ENCODE results near the gene RHBDL1.

RHBDL1 gene

DNA sequence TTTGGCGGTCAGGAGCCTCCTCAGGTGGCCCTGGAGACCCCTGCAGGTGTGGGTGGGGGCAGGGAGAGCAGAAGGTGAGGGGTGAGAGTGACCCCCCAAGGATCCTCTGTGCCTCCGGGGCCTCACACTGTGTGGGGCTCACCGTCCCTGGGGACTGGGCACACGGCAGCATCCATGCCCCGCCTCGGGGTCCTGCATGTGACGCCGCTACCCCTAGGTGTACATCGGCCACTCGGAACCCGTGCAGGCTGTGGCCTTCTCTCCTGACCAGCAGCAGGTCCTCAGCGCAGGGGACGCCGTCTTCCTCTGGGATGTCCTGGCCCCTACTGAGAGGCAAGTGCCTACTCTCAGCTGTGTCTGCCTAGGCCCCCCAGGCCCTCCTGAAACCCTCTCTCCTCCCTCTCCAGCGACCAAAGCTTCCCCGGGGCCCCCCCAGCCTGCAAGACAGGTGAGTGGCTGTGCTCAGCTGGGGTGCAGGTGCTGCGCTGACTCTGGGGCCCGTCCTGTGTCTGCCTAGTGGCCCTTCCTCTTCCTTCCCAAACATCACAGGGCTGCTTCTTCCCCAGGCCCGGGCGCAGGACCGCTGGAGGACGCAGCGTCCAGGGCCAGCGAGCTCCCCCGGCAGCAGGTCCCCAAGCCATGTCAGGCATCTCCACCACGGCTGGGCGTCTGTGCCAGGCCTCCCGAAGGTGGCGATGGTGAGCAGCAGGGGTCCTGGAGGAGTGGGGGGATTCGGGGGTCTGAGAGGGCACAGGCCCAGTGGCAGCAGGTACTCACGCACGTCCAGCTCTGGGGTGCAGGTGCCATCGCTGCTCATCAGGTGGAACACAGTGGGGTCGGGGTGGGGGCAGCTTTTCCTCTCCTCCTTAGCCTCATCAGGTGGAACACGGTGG lies 16.5 kb upstream of the RHBDL1 start:
- no peak for DNase-seq

DNA sequence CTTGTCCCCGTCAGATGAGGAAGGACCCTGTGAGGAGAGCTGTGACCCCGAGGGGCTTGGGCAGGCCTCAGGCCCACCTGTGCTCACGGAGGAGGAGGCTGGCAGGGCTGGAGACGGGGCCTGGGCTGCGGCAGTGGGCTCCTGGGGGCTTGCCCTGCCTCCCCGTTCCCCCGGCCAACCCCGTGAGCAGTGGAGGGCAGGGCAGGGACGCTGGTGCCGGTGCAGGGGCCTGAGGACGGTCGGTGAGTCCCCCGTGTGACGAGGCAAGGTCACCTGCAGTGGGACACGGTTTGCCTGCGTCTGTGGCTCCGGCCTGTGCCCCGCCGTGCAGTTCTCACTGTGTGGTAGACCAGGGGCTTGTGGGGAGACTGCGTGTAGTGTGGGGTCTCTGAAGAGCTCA lies 15.9 kb upstream of the RHBDL1 start:
- DNase-seq: no peak

- DNase-seq: no peak
Observed at GRCh38 chr16:660132-660458, 15.4 kb upstream of the RHBDL1 start.

DNA sequence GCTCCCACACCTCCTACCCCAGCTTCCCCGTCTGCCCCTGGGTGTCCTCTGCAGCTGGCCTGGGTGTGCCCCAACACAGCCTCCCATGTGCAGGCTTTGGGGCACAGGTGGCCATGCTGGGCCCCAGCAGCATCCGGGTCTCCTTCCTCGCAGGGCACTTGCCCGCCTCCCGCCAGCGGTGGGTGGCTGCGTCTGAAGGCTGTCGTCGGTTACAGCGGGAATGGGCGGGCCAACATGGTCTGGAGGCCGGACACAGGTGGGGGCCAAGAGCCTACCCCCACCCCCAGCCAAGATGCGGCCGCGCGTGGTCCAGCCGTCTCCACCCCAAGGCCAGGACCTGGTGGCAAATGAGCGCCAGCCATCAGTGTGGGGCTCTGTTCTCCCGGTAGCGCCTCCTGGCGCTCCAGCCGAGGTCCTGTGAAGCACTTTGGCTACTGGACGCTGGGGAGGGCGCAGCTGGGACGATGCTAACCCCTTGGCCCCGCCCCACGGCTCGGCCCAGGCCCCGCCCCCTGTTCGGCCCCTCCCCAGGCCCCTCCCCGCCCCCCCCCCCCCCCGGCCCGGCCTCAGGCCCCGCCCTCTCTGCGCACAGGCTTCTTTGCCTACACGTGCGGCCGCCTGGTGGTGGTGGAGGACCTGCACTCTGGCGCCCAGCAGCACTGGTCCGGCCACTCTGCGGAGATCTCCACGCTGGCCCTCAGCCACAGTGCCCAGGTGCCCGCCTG lies 14.8 kb upstream of the RHBDL1 start:
- peak; percentile 81 to 90 for DNase-seq

DNA sequence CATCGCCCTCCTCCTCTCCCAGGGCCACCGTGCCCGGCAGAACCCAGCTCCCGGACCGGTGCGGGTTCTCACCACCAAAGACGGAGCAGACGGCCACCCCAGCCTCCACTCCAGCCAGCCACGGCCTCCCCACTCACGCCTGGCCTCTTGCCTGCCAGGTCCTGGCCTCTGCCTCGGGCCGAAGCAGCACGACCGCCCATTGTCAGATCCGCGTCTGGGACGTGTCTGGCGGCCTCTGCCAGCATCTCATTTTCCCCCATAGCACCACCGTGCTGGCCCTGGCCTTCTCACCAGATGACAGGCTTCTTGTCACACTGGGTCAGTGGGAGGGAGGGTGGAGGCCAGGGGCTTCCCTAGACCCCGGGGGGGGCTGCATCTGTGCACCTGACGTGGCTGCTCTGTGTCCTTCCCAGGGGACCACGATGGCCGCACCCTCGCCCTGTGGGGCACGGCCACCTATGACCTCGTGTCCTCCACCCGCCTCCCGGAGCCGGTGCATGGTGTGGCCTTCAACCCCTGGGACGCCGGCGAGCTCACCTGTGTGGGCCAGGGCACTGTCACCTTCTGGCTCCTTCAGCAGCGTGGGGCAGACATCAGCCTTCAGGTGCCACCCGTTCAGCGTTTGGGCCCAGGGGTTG lies 14.2 kb upstream of the RHBDL1 start:
- no peak for DNase-seq

DNA sequence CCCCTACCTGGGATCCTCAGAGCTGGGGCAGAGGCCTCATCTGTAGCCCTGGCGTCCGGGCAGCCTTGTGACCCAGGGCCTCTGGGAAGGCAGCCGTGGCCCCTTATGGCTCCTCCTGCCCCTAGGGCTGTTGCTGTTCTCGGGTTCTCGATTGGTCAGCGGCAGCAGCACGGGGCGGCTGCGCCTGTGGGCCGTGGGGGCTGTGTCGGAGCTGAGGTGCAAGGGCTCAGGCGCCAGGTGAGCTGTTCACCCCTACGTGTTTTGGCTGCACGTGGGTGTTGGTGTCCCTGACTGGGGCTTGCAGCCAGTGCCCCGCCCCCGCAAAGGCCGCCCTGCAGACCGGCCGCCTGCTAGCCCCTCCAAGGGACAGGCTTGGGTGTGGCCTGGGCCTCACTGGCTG lies 13.4 kb upstream of the RHBDL1 start:
- DNase-seq: no peak

DNA sequence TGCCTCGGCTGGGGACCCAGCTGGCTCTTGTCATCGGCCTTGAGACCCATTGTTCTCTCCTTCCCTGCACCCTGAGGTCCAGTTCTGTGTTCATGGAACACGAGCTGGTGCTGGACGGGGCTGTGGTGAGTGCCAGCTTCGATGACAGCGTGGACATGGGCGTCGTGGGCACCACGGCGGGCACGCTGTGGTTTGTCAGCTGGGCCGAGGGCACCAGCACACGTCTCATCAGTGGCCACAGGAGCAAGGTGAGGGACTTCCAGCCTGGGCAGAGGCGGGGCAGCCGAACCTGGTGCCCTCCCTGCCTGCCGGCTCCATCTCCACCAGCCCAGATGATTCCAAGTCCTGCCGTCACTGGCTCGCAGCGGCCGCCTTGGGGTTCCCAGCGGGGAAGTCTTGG lies 12.9 kb upstream of the RHBDL1 start:
- DNase-seq: no peak

DNA sequence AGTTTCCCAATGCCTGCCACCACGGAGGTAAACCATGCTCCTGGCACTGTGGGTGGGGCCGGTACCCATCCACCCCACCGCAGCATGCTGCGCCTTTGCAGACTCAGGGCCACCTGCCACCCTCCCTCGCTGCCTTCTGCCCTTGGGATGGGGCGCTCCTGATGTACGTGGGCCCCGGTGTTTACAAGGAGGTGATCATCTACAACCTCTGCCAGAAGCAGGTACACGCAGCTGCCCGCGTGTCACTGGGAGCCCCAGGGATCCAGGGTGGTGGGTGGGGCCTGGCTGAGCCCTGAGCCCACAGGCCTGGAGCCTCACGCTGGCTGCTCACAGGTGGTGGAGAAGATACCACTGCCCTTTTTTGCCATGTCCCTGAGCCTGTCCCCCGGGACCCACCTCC lies 8.9 kb upstream of the RHBDL1 start:
- no peak for DNase-seq

DNA sequence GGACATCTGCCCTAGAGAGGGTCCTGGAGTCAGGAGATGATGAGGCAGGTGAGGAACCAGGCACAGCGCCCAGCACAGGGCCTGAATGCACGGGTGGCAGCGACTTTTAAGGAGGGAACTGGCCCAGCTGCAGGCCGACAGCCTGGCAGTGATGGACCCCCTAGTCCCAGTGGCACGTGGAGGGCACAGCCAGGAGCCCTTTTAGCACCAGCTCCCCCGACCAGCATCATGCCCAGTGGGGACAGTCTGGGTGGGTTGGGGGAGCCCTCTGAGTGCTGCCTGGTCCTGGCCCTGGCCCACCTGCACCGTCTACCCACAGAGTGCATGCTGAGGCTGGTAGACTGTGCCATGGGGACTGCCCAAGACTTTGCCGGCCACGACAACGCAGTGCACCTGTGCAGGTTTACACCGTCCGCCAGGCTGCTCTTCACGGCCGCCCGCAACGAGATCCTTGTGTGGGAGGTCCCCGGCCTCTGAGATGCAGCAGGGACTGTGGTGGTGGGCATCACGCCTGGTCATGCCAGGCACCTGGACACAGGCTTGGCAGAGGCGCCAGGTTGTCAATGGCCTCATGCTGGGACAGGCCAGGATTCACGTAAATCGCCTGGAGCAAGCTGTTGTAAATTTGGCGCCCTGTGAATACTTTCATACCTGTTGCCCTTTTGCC lies 8.2 kb upstream of the RHBDL1 start:
- DNase-seq: no peak

DNA sequence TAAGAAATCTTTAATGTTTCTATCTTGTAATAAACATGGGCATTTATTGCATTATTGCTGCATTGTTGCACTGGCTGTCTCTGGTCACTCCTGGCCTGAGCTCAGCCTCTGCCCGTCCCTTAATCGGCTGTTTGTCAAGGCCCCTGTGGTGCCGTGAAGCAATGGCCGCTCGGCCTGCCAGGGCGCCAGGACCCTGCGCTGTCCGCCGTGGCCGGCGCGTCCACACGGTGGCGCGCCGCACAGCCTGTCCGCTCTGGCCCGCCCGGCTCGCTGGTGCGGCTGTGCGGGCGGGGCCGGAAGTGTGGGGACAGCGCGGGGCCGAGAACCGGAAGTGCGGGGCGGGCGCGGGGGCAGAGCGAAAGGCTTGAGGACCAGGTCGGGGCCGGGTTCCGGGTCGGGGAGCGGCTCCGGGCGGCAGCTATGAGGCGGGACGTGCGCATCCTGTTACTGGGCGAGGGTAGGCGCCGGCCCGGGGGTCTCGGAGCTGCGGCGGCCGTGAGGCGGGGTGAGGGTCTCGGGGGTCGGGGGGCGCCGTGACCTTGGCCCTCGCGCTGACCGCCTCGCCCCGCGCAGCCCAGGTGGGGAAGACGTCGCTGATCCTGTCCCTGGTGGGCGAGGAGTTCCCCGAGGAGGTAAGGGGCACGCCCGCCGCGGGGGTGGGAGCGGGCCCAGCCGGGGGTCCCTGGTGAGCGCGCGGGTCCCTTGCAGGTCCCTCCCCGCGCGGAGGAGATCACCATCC lies 7.5 kb upstream of the RHBDL1 start, which contains the start of gene RHOT2:
Gene RHOT2, plus strand, starts transcription at position 353 of the 739 bp plus-strand sequence. Its CDS starts 68 bp downstream, at position 421.
- DNase-seq: peak; percentile 88 to 95

DNA sequence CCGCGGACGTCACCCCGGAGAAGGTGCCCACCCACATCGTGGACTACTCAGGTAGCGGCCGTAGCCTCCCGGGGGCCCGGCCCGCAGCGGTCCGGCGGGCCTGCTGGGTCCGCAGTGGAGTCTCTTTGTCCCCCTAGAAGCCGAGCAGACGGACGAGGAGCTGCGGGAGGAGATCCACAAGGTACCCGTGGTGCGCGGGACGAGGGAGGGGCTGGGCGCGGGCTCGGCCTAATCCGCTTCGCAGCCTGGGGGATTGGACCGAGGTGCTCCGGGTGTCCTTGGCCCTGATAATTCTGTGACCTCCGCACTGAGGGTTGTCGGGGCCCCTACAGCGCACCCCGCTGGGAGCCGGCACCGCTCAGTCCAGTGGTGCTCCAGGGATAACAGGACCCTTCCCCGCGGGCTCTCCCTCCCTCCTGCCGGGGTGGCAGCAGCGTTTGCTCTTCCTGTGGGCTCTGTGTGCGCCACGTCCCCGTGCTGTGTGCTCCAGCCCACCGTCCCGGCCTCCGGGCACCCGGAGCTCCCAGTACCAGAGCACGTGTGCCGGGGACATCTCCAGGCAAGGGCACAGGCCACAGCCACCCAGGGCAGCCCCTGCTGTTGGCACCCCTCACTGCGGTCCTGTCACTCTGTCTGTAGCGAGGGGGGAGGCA lies 6.8 kb upstream of the RHBDL1 start:
- DNase-seq: no peak

DNA sequence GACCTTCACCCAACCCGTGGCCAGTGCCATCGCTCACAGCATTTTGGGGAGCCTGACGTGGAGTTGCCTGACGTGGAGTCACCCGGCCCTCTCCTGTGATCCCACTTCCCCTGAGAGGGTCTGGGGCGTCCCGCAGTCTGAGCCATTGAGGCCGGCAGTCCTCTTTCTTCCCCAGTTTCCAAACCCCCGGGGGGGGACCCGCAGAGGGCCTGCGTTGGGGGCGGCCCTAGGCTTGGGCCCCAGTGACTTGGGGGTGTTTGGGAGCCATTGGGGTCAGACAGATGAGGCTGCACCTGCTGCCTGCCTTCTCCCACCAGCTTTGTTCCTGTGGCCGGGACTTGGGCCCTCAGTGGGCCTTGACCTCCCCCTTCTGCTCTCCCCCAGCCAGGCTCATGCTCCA lies 5.8 kb upstream of the RHBDL1 start:
- no peak for DNase-seq

DNA sequence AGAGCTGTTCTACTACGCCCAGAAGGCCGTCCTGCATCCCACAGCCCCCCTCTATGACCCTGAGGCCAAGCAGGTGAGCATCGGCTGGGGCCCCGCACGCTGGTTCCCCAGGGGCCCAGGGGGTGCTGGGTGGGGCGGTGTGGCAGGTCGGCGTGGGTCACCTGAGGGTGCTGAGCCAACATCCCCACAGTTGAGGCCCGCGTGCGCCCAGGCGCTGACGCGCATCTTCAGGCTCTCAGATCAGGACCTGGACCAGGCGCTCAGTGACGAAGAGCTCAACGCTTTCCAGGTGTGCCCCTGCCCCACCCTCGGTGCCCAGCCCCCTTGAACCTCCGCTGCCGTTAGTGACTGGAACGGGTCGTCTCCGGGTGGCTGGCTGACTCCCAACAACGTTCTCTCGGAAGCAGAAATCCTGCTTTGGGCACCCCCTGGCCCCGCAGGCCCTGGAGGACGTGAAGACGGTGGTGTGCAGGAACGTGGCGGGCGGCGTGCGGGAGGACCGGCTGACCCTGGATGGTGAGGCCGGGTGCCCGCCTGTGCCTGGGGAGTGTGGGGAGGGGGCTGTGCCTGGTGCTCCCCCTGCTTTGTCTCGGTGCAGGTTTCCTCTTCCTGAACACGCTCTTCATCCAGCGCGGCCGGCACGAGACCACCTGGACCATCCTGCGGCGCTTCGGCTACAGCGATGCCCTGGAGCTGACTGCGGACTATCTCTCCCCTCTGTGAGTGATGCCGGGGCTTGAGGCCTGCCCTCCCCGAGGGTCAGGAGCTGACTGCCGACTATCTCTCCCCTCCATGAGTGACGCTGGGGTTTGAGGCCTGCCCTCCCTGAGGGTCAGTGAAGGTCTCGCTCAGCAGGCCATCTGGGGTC lies 4.8 kb upstream of the RHBDL1 start:
- DNase-seq: no peak

DNA sequence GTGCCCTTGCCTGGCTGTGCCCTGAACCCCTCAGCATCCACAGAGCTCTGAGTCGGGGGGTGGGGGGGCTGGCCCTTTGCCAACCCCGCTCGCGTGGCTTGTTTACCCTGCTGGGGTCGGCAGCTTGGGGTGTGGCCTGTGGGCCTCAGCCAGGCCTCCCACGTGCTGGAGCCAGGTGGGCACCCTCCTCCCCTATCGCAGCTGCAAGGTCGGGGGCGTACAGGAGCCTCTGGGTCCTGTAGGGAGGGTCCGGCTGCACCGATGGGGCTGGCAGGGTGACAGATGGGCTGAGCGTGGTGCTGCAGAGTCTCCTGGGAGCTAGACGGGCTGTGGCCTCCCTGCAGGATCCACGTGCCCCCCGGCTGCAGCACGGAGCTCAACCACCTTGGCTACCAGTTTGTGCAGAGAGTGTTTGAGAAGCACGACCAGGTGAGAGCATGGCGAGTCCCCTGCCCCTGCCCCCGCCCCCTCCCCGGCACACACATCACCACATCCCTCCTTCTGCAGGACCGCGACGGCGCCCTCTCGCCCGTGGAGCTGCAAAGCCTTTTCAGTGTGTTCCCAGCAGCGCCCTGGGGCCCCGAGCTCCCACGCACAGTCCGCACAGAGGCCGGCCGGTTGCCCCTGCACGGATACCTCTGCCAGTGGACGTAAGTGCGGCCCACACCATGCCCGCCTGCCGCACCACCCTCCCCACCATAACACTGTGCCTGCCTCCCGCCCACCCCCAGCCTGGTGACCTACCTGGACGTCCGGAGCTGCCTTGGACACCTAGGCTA lies 3.9 kb upstream of the RHBDL1 start:
- no peak for DNase-seq

- DNase-seq: no peak
Observed at GRCh38 chr16:672371-672770, 3.1 kb upstream of the RHBDL1 start.

GRCh38 chr16:672851-673250 lies 2.6 kb upstream of the RHBDL1 start:
- no peak for DNase-seq

DNA sequence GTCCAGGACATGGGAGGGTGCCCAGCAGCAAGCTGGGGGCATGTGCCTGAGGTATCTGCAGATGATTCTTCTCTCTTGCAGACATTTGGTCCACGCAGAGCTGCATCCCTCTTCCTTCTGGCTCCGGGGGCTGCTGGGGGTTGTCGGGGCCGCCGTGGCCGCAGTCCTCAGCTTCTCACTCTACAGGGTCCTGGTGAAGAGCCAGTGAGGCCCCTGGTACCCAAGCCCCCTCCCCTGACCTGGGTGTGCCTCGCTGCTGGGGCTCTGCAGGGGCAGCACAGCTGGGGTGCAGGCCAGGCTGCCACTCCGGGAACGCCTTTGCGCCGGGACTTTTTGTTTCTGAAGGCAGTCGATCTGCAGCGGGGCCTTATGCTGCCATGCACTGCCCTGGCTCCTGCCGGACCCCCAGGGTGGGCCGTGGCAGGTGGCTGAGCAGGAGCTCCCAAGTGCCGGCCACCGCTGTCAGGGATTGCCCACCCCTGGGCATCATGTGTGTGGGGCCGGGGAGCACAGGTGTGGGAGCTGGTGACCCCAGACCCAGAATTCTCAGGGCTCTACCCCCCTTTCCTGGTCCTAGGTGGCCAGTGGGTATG lies 2.0 kb upstream of the RHBDL1 start:
- no peak for DNase-seq

DNA sequence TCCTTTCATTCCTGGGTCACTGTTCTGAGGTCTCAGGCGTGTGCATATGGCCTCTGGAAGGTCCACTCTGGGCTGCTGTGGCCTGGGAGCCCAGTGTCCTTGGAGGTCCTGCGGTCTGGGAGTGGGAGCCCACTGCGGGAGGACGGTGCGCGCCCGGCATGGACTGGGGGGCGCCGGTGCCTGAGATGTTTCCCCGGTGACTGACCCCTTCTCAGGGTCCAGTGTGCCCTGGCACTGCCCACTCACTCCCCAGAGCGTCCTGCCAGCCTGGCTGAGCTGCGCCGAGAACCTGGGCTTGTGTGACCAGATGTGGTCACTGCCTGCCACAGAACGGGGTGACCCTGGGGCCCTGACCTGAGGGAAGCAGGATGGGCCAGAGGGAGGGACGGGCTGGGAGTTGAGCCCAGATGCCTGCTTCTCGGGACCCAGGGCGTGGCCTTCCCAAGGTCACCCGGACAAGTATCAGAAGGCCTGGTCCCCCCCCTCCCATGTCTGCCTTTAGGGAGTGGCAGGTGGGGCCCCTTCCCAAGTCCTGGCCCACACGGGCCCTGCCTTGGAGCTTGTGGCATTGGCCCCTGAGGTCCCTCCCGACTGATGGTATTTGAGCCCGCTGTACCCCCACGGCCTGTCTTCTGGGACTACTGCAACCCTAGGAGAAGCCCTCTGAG lies 1.1 kb upstream of the RHBDL1 start:
- DNase-seq: no peak

DNA sequence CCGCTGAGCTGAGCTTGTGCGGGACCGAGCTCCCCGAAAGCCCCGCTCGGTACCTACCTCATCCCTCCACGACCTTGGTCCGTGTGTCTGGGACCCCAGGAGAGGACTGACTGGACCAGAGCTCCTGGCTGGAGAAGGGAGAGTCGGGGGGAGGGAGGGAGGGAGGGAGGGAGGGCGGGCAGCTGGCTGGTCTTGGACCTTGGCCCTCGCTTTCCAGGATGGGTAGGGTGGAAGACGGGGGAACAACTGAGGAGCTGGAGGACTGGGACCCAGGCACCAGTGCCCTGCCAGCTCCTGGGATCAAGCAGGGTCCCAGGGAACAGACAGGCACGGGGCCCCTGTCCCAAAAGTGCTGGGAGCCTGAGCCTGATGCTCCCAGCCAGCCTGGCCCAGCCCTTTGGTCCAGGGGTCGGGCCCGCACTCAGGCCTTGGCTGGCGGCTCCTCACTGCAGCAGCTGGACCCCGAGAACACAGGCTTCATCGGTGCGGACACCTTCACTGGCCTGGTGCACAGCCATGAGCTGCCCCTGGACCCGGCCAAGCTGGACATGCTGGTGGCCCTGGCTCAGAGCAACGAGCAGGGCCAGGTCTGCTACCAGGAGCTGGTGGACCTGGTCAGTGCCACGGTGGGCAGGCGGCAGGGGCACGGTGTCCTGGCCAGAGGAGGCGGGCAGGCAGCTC lies 553 bp downstream of the RHBDL1 start:
- DNase-seq: no peak

Data from NCI-H187 (cell line).